GM19035 (cell line): ENCODE measurements around the gene CTNNA2.

Source experiments
- ATAC-seq: cut with Tn5 transposase; IDR thresholded peaks from one replicate; pipeline ENCODE4 v1.9.1; 2021; ENCODE audit not compliant: unreplicated experiment

Gene CTNNA2

DNA sequence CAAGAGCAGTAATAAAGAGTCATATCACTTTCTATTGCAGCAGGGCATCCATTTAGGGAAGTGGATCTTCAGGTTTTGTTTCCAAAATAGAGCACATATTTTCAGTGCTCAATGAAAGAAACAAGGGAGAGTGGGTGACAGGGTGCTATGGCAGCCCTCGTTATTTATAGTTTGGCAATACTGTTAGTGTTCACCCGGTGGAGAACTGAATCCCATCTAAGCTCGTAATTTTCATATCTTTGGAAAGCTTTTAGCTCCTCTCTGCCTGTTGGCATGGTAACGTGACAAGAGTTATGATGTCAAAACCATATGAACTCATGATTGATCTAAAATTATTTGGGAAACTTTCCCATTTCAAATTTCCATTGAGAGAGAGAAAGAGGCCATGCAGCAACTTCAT is 459.8 kb downstream of the CTNNA2 start:
- ATAC-seq = no peak

DNA sequence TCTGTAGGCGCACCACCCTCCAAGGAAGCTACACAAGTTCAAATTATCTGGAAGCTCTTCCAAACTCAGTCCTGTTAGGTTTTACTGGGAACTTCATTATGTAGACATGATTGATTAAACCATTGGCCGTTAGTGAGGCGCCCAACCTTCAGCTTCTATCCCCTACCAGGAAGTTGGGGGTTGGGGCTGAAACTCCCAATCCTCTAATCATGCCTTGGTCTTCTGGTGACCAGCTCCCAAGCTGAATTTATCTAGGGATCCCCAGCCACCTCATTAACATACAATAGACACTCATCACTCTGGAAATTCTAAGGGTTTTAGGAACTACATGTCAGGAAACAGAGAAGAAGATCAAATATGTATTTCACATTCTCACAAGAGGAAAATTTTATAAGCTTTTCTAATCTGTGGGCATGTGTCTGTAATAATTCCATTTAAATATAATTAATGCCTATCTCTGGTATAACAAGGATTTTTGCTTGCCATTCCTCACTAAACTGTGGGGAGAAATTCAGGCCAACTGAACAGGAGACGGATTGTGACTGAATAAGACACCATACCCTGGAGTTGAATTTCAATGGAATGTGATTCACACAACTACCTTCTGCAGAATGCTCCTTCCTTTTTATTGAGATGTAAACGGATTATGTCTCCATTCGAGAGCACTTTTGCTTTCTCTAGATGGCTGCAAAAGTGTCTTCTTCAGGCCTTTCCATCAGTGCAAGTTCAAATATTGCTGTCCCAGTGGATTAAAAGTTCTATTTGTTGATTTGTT is 463.1 kb downstream of the CTNNA2 start:
- no peak for ATAC-seq

DNA sequence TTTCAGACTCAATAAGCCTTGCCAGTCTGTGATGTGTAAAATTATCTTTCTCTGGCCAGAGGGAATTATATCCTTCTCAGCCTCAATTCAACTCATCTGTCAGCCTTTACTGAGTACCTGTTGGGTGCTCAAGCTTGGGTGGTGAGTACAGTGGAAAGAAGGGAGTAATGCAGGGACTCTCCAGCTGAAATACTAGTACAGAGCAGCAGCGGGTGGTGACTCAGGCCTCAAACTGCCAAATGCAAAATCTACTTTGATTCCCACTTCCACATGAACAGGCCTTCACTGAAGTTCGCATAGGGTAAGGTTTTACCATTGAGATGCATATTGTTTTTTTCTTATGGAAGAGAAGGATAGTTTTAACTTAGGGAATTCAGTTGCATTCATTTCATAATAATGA is 464.9 kb downstream of the CTNNA2 start:
- ATAC-seq = no peak

DNA sequence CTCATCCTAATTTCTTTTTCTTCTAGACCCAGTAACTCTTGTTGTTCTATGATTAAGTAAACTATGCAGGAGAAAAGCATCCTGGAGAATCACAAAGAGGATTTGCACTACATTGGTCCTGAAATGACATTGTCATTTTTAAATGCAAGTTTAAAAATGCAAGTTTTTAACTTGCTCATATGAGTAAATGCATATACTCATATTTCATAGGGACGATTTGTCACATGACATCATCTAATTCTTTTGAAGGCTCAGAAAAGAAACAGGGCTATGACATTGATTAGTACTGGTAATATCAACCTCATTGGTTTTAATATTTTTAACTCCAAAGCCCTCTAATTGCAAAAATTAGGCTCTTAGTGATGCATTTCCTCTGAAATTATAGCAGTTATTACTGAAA is 467.3 kb downstream of the CTNNA2 start:
- no peak for ATAC-seq

DNA sequence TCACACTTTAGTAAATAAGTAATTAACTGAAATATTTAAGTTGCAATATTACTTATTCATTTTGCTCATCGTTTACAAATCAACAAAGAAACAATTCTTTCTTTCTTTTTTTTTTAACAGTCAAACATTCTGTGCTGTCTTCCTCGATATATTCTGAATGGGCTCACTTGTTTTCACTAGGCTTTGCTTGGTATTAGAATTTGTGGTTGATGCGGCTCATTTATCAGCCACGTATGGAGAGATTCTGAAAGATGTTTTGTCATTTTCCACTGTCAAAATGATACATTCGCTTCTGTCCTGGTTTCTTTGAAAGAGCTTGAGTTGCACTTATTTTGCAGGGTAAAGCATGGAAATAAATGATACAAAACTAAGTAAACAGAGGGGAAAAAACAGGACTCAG is 468.0 kb downstream of the CTNNA2 start:
- ATAC-seq = no peak

DNA sequence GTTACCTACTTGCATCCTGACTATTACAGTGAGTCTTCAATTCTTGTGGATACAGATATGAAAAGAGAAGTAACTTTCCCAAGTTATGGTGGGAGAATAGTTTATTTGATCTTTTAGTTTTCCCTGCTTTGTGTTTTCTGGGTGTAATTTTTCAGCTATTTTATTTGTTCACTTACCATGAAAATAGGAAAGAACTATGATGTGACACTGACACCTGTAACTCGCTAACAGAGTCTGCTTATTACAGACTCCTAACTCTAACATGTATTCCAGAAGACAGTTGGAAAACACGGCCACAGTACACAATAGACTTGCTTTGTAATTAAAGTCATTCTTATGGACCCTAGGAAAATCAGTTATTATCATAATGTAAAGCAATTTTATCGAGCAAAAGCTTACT is 468.5 kb downstream of the CTNNA2 start:
- ATAC-seq = no peak

DNA sequence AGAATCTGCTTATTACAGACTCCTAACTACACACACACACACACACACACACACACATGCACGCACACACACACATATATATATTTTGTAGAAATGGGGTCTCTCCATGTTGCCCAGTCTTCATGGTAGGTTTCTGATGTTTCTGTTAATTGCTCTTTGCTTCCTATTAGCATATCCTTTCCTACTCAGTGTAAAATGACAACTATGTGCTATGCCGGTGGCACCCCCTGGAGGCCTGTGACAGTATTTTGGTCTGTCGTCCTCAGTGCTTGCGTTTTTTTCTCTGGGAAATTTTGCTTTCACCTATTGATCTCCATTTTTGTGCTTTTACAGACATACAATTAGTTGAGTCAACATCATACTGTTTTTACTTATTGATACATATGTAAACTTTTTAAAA is 469.6 kb downstream of the CTNNA2 start:
- ATAC-seq = no peak

DNA sequence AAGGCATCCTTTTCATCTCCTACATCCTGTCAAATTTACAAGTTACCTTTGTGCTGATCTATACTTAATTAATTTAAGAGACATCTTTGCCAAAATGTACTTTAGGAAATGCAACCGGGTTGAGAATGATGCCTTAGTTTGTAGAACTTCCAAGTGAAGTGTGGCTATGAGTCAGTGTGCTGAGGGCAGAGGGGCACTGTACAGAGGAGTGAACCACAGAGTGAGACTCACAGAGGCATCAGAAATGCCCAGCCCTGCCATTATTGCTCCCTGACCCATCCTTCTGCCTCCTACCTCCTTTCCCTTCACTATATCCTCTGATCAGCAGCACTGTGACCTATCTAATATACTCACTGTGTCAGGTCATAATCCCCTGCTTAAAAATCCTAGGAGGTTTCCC is 471.6 kb downstream of the CTNNA2 start:
- ATAC-seq = no peak

DNA sequence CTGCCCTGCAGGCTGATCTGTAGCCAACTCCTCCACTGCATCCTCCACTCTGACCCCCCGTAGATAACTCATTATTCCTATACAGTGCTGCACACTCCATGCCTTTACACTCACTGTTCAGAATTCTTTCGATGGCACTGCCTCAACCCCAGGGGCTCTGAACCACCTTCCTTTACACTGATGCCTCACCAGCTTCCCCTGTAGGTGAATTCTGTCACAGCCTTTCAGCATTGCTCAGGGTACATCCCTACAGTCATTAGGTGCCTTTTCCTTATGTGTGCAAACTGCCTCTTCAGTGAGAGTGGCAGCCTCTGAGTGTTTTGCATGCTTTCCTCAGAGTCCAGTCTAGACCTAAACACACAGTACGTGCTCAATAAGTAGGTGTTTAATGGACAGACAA is 472.3 kb downstream of the CTNNA2 start:
- no peak for ATAC-seq

DNA sequence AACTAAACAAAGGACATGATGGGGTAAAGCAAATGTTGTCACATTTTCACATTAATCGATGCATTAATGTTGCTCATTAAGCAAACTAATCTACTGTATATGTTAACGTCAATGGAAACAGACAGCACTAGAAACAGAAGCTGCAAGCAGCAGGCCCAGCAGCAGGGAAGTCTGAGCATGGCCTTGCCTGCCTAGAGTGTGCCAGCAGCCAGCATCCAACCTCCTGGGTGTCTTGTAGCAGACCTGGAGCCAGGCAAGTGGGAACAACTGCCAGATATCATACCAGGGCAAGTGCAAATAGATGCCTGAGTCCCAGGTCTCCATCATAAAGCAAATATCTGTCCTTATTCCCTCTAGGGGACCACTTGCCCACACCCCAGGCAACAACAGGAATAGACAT is 472.7 kb downstream of the CTNNA2 start:
- ATAC-seq = no peak

DNA sequence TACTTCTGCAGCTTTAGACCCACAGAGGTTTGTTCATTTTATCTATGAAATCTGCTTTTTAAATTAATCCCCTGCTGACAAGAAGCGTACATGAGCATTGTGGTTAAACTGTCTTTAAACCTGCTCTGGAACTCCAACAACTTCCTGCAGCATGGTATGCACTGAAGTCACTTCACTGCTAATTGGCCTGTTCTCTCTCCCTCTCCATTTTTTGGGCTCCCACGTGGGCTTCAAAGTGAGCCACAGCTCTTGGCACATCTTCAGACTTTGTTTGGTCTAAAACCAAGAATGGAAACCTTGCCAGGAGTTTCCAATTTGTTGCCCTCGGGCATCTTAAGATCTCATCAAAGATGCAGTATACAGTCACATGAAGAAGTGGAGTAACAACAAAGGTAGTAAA is 480.3 kb downstream of the CTNNA2 start:
- ATAC-seq = no peak

DNA sequence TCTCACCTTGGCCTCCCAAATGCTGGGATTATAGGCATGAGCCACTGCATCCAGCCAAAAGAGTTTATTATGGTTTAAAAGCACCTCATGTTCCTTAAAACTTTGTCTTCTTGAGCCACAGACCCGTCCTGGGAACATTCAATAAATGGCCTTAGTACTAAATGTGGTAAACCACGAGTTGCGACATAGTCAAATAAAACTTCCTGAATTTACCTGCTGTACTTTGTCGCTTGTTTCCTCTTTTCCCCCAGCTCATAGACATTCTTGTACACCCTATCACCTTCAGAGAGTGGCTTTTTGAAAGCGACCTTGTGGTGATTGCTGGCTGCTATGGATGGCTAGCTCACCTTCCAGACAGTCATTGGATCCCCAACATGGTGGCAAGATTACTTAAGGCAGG is 481.3 kb downstream of the CTNNA2 start:
- ATAC-seq = no peak

DNA sequence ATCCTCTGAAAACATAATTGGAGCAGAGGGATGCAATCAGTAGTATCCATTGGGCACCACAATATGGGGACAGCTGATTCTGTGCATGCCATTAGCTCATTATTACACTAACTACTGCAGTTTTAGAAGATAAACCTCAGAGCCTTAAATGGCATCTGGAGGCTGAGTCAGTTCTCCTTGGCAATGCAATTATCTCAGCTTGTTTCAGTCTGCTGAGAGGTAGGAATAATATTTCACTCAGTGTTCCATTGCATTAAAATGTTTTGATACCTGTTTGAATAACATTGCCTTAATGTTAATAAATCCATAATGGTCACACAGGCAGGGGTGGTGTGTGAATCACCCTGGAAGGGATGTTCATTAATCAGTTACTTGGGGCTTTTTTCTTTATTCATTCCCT is 482.1 kb downstream of the CTNNA2 start:
- no peak for ATAC-seq

DNA sequence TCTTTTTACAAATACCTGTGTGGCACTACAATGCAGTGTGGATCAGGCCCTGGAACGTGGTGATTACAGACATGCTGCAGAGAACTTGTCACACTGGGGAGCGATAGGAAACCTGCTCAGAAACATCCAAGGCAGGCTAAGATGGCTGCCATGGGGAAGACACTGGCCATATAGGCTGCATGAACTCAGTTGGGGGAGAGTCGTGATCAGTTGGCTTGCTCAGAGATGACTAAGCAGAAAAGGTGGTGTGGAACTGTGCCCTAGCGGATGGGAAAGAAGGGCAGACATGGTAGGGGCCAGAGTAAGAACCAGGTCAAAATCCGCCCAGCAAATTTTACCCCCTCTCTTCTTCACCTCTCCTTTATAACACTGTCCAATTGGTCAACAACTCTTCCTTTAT is 483.9 kb downstream of the CTNNA2 start:
- no peak for ATAC-seq

DNA sequence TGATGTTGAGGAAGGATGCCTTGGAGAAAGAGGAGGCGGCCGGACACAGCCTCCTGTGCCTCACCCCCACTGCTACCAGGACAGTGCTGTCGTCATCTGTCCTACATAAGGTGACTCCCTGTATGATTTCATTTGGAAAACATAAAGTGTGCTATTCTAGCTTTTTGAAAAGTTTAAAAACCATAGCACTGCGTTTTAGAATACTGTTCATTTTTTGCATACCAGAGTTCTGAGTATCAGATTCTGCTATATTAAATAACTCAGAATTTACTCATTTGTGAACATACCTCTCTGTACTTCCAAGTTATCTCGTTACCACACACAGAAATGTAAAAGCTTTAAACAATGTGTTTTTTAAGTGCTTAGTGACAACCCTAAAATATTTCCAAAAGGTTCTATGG is 488.9 kb downstream of the CTNNA2 start:
- ATAC-seq = no peak

DNA sequence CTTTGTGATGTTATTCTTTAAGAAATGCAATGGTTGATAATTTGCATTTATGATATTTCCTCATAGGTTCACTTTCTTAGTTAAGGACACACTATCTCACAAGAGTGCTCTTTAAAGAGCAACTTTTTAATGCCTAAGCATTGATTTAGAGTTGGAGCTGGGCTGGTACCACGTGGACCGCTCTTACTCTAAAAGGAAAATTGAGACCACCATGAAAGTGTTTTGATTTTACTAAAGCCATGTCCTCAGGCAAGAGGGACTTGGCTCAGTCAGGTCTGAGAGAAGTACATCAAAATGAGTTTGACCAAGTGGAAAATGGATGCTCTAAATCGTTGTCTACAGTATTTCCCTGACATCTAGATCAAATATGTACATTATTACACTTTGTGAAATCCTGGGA is 489.3 kb downstream of the CTNNA2 start:
- ATAC-seq = no peak

DNA sequence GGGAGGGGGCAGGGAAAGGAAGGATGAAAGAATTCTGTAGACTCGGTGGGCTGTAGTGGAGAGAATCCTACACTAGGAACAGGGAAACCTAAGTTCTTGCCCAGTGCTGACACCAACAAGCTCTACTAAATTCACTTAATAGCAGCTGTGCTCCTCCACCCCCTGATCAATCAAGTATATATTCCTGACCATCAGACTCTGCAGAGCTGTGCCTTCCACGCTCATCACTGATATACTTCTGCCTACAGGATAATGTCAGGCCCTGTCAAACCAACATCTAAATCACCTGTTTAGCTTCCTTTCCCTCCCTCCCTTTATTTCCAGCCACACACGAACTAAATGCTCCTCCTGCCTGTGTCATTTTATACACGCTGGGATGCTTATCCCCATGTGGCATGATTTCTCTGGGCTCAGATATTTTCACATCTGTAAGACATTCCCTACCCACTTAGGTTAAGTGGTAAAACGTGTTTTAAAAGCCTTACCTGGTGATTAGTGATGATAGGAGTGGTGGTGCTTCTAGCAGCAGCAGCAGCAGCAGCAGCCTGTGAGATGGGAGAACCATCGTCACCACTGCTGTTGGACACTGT is 489.8 kb downstream of the CTNNA2 start:
- no peak for ATAC-seq

DNA sequence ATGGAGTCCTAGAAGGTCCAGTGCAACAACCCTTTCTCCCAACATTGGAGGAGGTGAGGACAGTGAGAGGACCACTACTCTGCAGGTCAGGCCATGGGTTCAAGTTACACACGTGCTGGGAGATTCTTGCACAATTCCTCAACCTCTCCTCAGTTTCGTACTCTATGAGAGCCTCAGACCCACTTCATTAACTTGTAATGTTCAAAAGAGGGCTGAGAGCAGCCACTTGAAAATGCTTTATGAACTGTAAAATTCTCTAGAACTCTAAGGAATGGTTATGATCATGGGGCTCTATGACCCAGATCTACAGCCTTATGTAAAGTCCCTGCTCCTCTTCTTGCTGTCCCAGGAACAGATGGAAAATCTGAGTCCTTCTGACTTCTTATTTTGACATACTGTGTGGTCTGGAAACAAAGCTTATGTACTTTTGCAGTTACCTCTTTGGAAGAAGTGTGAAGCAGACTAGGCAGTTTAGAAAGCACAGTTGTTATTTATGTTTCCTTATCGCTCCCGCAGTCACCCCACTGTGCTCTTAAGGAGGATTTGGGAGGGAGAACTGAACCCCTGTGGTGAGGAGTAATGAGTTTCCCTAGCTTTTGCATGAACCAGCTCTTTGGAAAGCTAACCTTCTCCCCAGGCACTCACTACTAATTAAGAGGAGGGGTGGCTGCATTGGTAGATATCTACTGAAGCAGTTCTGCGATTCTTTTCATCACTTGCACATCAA is 495.1 kb downstream of the CTNNA2 start:
- ATAC-seq = no peak

DNA sequence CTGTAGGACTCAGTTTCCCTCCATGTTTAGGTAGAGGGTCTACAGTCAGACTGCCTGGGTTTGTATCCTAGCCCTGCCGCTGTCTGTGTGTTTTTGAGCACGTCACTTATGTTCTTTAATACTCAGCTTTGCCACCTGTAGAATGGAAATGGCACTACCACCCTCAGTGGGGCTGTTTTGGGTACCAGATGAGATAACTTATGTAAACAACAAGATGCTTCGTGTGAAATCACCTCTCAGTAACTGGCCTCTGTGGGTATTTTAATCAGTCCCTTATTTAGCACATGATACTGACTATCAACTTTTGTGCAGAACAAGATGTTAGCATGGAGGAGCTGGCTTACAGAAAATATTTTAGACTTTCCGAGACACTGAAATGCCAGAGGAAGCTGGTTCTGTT is 495.7 kb downstream of the CTNNA2 start:
- ATAC-seq = no peak

DNA sequence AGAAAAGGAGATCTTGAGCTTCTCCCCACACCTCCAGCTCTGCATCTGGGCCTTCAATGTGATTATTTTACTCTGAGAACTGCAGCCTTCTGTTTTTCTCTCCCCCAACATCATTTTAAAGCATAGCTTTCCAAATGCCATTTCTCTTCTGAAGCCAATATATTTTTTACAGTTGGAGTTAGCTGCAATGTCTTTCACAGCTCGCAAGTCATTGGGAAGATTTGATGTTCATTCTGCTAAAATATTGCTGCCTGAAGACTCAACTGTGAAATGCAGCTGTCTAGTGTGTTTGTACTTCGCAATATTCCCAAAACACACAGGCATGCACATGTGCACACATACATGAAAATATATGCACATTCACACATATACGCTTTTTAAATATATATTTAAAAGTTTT is 496.4 kb downstream of the CTNNA2 start:
- ATAC-seq = no peak

DNA sequence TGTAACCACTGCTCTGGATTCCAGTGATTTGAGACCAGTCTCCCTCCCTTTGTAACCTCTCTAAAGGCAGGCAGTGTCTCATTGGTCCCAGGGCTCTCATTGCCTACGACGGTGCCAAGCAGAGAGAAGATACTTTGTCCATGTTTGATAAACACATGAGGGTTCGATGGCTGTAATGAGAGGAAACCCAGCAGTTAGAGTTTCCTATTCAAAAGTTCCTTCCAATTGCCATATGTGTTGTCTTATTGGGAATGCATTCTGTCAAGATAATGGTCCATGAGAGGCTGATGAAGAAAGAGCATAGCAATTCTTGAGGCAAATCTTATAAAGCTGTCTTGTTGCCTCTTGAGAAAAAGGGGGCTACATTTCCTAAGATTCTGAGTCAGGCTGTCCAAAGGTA is 499.2 kb downstream of the CTNNA2 start:
- no peak for ATAC-seq

DNA sequence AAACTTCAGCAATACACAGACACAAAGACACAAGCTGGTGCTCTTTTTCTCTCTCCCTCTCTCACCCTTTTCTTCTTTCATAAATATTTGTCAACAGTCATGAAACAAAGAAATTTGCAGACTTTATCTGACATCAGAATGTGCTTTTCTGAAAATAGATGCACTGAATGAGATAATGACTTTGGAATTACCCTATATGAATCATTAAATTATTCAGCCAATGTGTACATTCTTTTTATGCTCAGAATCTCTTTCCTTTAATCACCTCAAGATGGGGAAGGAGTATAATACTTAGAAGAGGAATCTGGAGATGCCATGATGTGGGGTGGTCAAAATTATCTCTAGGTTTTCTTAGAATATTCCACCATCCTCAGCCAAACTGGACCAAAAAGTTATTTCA is 501.8 kb downstream of the CTNNA2 start:
- no peak for ATAC-seq
